Vagina (tissue), 2 donors: ENCODE measurements around the gene TM7SF2. TPM values are rescaled to one million over a fixed set of nuclear protein-coding genes. Genes with fewer than 3 reads are reported as not detected.

ENCODE experiments used
- DNase-seq, 2 donors: peaks; one replicate each; pipeline ENCODE4 v3.0.0-alpha.2; 2017; ENCODE audit errors: extremely low spot score in 2 of 2
- H3K27ac ChIP-seq: fragments of 200-600 bp; sonication (generic); one replicate; pipeline ENCODE4 v1.5.1; 2019
- H3K27me3 ChIP-seq: fragments of 200-600 bp; sonication (generic); one replicate; pipeline ENCODE4 v1.5.1; 2019
- H3K36me3 ChIP-seq, 2 donors: fragments of 200-600 bp; sonication (generic); one replicate each; pipeline ENCODE4 v1.5.1; 2017 to 2019
- H3K4me1 ChIP-seq: fragments of 200-600 bp; sonication (generic); one replicate; pipeline ENCODE4 v1.5.1; 2019
- H3K4me3 ChIP-seq, 2 donors: fragments of 200-600 bp; sonication (generic); 1 replicate in 1 of 2; 2 replicates in 1 of 2; pipeline ENCODE4 v1.5.1; 2016 to 2019
- H3K9me3 ChIP-seq: fragments of 200-600 bp; sonication (generic); one replicate; pipeline ENCODE4 v1.5.1; 2019
- CTCF ChIP-seq, 3 experiments: fragments of 450-650 bp in 2 of 3; fragments of 200-600 bp in 1 of 3; sonication (generic) in 1 of 3; IDR thresholded peaks; one replicate each; pipeline ENCODE4 v1.5.1; 2017 to 2019; ENCODE audit warnings: antibody characterized with exemption in 3 of 3, mild to moderate bottlenecking in 2 of 3, moderate library complexity in 2 of 3
- POLR2A ChIP-seq, 2 donors: fragments of 450-650 bp; IDR thresholded peaks; one replicate each; pipeline ENCODE4 v1.6.1; 2017; ENCODE audit warnings: antibody characterized with exemption in 2 of 2, mild to moderate bottlenecking in 2 of 2, moderate library complexity in 2 of 2
- POLR2AphosphoS5 ChIP-seq, 2 donors: sonication (generic); formaldehyde crosslinking; IDR thresholded peaks; one replicate each; pipeline ENCODE4 v1.9.0; 2017; ENCODE audit warnings: antibody characterized with exemption in 2 of 2, mild to moderate bottlenecking in 2 of 2, low read depth in 1 of 2; ENCODE audit not compliant: insufficient read depth in 1 of 2
- intact Hi-C: fragments of 100-400 bp; cut with DNase I; formaldehyde crosslinking; loops from one replicate; pipeline ENCODE4 v1.15.1; 2023
- total RNA-seq: library from RNA; depleted of rRNA; stranded (reverse); fragments of >200 nt; gene quantifications from one replicate; pipeline ENCODE4 v1.2.3, GENCODE V29; 2016

Gene TM7SF2
- total RNA-seq, 1 donor from 2014 or later: 37.6 TPM

- intact Hi-C loops: no loop called here
- peaks cover 0 to 66% of the 10 kb centered on the region in 2 donors for H3K36me3 ChIP-seq
- DNase-seq: peak in 1 of 2 donors; percentile 82
These were observed 19.2 kb downstream of the TM7SF2 start for GRCh38 chr11:65130631-65131416.

GRCh38 chr11:65131417-65131776 is 19.7 kb downstream of the TM7SF2 start:
- peaks cover 0 to 60% of the 10 kb centered on the region in 2 donors for H3K36me3 ChIP-seq
- peaks cover 30% of the 10 kb centered on the region for H3K4me1 ChIP-seq
- DNase-seq: no peak
- TF ChIP-seq POLR2AphosphoS5 (IDR thresholded peaks at IDR 0.05; ENCODE audit: insufficient read depth in 1 of 2, low read depth in 1 of 2) (no peak), CTCF (IDR thresholded peaks at IDR 0.05) (no peak), POLR2A (IDR thresholded peaks at IDR 0.05) (no peak)
- no peak overlapping the region for H3K4me3 ChIP-seq
- no peaks in the 10 kb centered on the region for H3K9me3 ChIP-seq
- no peak overlapping the region for H3K27ac ChIP-seq
- intact Hi-C loops: no loop called here
- no peaks in the 10 kb centered on the region for H3K27me3 ChIP-seq

More at GRCh38 chr11:65130631-65131416, 19.2 kb downstream of the TM7SF2 start:
- Histone ChIP-seq H3K4me1 (peaks cover 28% of the 10 kb centered on the region), H3K27ac (no peak overlapping the region), H3K27me3 (no peaks in the 10 kb centered on the region), H3K4me3 (no peak overlapping the region), H3K9me3 (no peaks in the 10 kb centered on the region)
- TF ChIP-seq CTCF (IDR thresholded peaks at IDR 0.05) (no peak), POLR2AphosphoS5 (IDR thresholded peaks at IDR 0.05; ENCODE audit: insufficient read depth in 1 of 2, low read depth in 1 of 2) (no peak), POLR2A (IDR thresholded peaks at IDR 0.05) (no peak)

GRCh38 chr11:65131895-65132237 is 20.2 kb downstream of the TM7SF2 start:
- no peak for TF ChIP-seq CTCF (IDR thresholded peaks at IDR 0.05)
- H3K4me3 ChIP-seq: no peak overlapping the region
- H3K36me3 ChIP-seq: peaks cover 0 to 57% of the 10 kb centered on the region in 2 donors
- peaks cover 30% of the 10 kb centered on the region for H3K4me1 ChIP-seq
- no peak for DNase-seq
- no peaks in the 10 kb centered on the region for H3K27me3 ChIP-seq
- intact Hi-C loops: no loop called here
- H3K27ac ChIP-seq: no peak overlapping the region
- H3K9me3 ChIP-seq: no peaks in the 10 kb centered on the region

- intact Hi-C loops: no loop called here
- Histone ChIP-seq H3K4me3 (no peak overlapping the region), H3K9me3 (no peaks in the 10 kb centered on the region), H3K27me3 (no peaks in the 10 kb centered on the region), H3K4me1 (peaks cover 30% of the 10 kb centered on the region), H3K36me3 (peaks cover 0 to 51% of the 10 kb centered on the region in 2 donors), H3K27ac (no peak overlapping the region)
- peak in 1 of 2 donors; percentile 81 for DNase-seq
- TF ChIP-seq POLR2A (IDR thresholded peaks at IDR 0.05) (no peak), POLR2AphosphoS5 (IDR thresholded peaks at IDR 0.05; ENCODE audit: insufficient read depth in 1 of 2, low read depth in 1 of 2) (no peak), CTCF (IDR thresholded peaks at IDR 0.05) (no peak)
These were observed 20.7 kb downstream of the TM7SF2 start for GRCh38 chr11:65132238-65132987.
